A673 (cell line): Measurements from ENCODE around the gene ELP5.

Experiments
- CTCF ChIP-seq: fragments of 300-800, 200-600 bp; sonication (generic); conservative IDR thresholded peaks from 2 replicates; pipeline ENCODE4 v1.5.1; 2017; ENCODE audit warnings: low read depth, mild to moderate bottlenecking, antibody characterized with exemption, low read length, moderate library complexity, mixed read lengths
- EZH2 ChIP-seq: fragments of 200-600 bp; sonication (generic); IDR thresholded peaks from 2 replicates; pipeline ENCODE4 v1.6.1; 2017; ENCODE audit warnings: borderline replicate concordance, low read depth, mild to moderate bottlenecking, mixed read lengths, antibody characterized with exemption, low read length; ENCODE audit not compliant: poor library complexity, severe bottlenecking

- TF ChIP-seq CTCF (no peak), EZH2 (no peak)
Measured at GRCh38 chr17:7249830-7250229, 2.2 kb upstream of the ELP5 start.
